ENCODE data around the gene MINK1. TPM values are rescaled to one million over a fixed set of nuclear protein-coding genes. Genes with fewer than 3 reads are reported as not detected.

MINK1 gene
- total RNA-seq, 4 donors from 2014 or later: 128 to 406 (median 181) TPM

- intact Hi-C loops (cut with DNase I; ENCODE audit: low total_unique reads): no loop called here
- no peaks in the 10 kb centered on the region for H3K27me3 ChIP-seq
- H3K4me3 ChIP-seq: no peak overlapping the region
- in situ Hi-C loops (cut with MboI; ENCODE audit: low pct_ligation_motif_present in 1 of 4, low pct_unique_long_range_greater_than_20kb in 1 of 4, low sequenced_read_pairs in 3 of 4): no loop called here
- TF ChIP-seq EP300 (IDR thresholded peaks at IDR 0.05; ENCODE audit: low read depth) (no peak), POLR2AphosphoS5 (IDR thresholded peaks at IDR 0.05) (no peak), POLR2A (IDR thresholded peaks at IDR 0.05) (no peak), CTCF (IDR thresholded peaks at IDR 0.05) (no peak)
- no peaks in the 10 kb centered on the region for H3K36me3 ChIP-seq
- peaks cover 0 to 24% (median 12%) of the 10 kb centered on the region in 4 donors for H3K4me1 ChIP-seq
- WGBS, 2 donors (ENCODE audit: low coverage in 1 of 2): 0 to 31% methylated on average over 3 to 5 of the region's 5 CpGs
- peak overlapping the region; percentile 10 to 59 (median 56) for H3K27ac ChIP-seq
- no peaks in the 10 kb centered on the region for H3K9me3 ChIP-seq
- peak; percentile 40 for DNase-seq
These were observed 25.7 kb downstream of the MINK1 start for GRCh38 chr17:4858882-4859260.

- Histone ChIP-seq H3K36me3 (no peaks in the 10 kb centered on the region), H3K9me3 (no peaks in the 10 kb centered on the region), H3K4me1 (peaks cover 0 to 24% (median 12%) of the 10 kb centered on the region in 4 donors), H3K27me3 (no peaks in the 10 kb centered on the region), H3K27ac (no peak overlapping the region), H3K4me3 (no peak overlapping the region)
- 89 to 90% methylated on average over 26 to 32 of the region's 32 CpGs for WGBS, 2 donors (ENCODE audit: low coverage in 1 of 2)
- DNase-seq: no peak
- intact Hi-C loops (cut with DNase I; ENCODE audit: low total_unique reads) (no loop called here), in situ Hi-C loops (cut with MboI; ENCODE audit: low pct_ligation_motif_present in 1 of 4, low pct_unique_long_range_greater_than_20kb in 1 of 4, low sequenced_read_pairs in 3 of 4) (no loop called here)
- TF ChIP-seq CTCF (IDR thresholded peaks at IDR 0.05): no peak
- no peak for TF ChIP-seq POLR2A (IDR thresholded peaks at IDR 0.05)
- no peak for TF ChIP-seq POLR2AphosphoS5 (IDR thresholded peaks at IDR 0.05)
- TF ChIP-seq EP300 (IDR thresholded peaks at IDR 0.05; ENCODE audit: low read depth): no peak
These were observed 26.9 kb downstream of the MINK1 start for GRCh38 chr17:4859816-4860625.

- WGBS, 2 donors (ENCODE audit: low coverage in 1 of 2): 95% methylated on average over 9 of the region's 9 CpGs; no CpG with 5 or more reads in 1 of the 2 donors
- Histone ChIP-seq H3K4me1 (peaks cover 0 to 24% (median 12%) of the 10 kb centered on the region in 4 donors), H3K36me3 (no peaks in the 10 kb centered on the region), H3K4me3 (no peak overlapping the region), H3K27ac (no peak overlapping the region), H3K9me3 (no peaks in the 10 kb centered on the region), H3K27me3 (no peaks in the 10 kb centered on the region)
- TF ChIP-seq POLR2AphosphoS5 (IDR thresholded peaks at IDR 0.05) (no peak), CTCF (IDR thresholded peaks at IDR 0.05) (no peak), EP300 (IDR thresholded peaks at IDR 0.05; ENCODE audit: low read depth) (no peak), POLR2A (IDR thresholded peaks at IDR 0.05) (no peak)
- in situ Hi-C loops (cut with MboI; ENCODE audit: low pct_ligation_motif_present in 1 of 4, low pct_unique_long_range_greater_than_20kb in 1 of 4, low sequenced_read_pairs in 3 of 4): no loop called here
- intact Hi-C loops (cut with DNase I; ENCODE audit: low total_unique reads): no loop called here
- no peak for DNase-seq
These were observed 27.5 kb downstream of the MINK1 start for GRCh38 chr17:4860651-4861050.

GRCh38 chr17:4861052-4861451 lies 27.9 kb downstream of the MINK1 start:
- H3K36me3 ChIP-seq: no peaks in the 10 kb centered on the region
- in situ Hi-C loops (cut with MboI; ENCODE audit: low pct_ligation_motif_present in 1 of 4, low pct_unique_long_range_greater_than_20kb in 1 of 4, low sequenced_read_pairs in 3 of 4): no loop called here
- peaks cover 0 to 24% (median 12%) of the 10 kb centered on the region in 4 donors for H3K4me1 ChIP-seq
- intact Hi-C loops (cut with DNase I; ENCODE audit: low total_unique reads): no loop called here
- no peak overlapping the region for H3K4me3 ChIP-seq
- H3K27ac ChIP-seq: no peak overlapping the region
- WGBS, 2 donors (ENCODE audit: low coverage in 1 of 2): 75 to 90% methylated on average over 5 to 16 of the region's 16 CpGs
- no peak for DNase-seq
- H3K27me3 ChIP-seq: no peaks in the 10 kb centered on the region
- H3K9me3 ChIP-seq: no peaks in the 10 kb centered on the region
- TF ChIP-seq EP300 (IDR thresholded peaks at IDR 0.05; ENCODE audit: low read depth): no peak
- no peak for TF ChIP-seq CTCF (IDR thresholded peaks at IDR 0.05)
- TF ChIP-seq POLR2AphosphoS5 (IDR thresholded peaks at IDR 0.05): no peak
- TF ChIP-seq POLR2A (IDR thresholded peaks at IDR 0.05): no peak

Data from transverse colon (tissue), 4 donors.